Heart left ventricle (tissue), 13 donors: ENCODE data around the gene TNFRSF4.

ENCODE experiments used
- POLR2A ChIP-seq, 2 donors: fragments of 450-650 bp; IDR thresholded peaks; one replicate each; pipeline ENCODE4 v1.6.1; 2017; ENCODE audit warnings: antibody characterized with exemption in 2 of 2, mild to moderate bottlenecking in 2 of 2, moderate library complexity in 2 of 2
- TF ChIP-seq, protein P1 (sequence below), 12 donors: fragments of 200-600 bp; sonication (generic) in 4 of 12; IDR thresholded peaks; one replicate each; pipeline versions ENCODE4 v1.5.0 to v1.8.0; 2018 to 2022; ENCODE audit warnings: antibody characterized with exemption in 12 of 12, mild to moderate bottlenecking in 5 of 12
- donor health status: ischemic (EF 13 %, LVEDD 7.1; RV severe dilation, severe dysfunction).
- donor health status: DM: no; HTN: yes; CAD: no.
- donor health status: DM: no; HTN: no; CAD: no.
- donor health status: ischemic (EF 25% LVEDD 6.9; RV normal size, moderate dysfunction).
- donor health status: ischemic (EF 25% LVEDD 5.7; RV mildly dilated, moderate dysfunction).
- donor health status: ischemic (EF 35%, LVEDD 5.7; RV mildly dilated, moderate dysfunction).
- donor health status: nonischemic (EF 11% LVEDD 7.7; RV severe dilation, severe dysfunction).
- donor health status: DM: yes; HTN: yes; CAD: no.
- donor health status: PGD.
- donor health status: ischemic (EF 29% LVEDD 5.4; RV normal size, mild dysfunction).
- donor health status: nonischemic (EF 23%, LVEDD 6.1; RV moderate dilation, normal function).

DNA sequence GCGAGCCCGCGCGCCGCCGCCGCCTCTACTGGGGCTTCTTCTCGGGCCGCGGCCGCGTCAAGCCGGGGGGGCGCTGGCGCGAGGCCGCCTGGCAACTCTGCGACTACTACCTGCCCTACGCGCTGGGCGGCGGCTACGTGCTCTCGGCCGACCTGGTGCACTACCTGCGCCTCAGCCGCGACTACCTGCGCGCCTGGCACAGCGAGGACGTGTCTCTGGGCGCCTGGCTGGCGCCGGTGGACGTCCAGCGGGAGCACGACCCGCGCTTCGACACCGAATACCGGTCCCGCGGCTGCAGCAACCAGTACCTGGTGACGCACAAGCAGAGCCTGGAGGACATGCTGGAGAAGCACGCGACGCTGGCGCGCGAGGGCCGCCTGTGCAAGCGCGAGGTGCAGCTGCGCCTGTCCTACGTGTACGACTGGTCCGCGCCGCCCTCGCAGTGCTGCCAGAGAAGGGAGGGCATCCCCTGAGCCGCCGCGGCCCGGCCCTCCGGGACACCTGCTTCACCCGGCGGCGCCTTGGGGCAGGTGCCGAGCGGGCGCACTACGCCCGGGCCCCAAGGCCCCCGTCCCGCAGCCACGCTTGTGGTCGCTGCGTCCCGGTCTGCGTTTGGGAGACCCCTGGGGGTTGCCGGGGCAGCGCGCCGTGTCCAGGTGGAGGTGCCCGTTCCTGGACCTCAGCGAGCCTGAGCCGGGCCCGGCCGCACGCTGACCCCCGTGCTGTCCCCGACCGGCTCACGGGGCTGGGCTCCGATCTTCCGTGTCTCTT is 19.0 kb upstream of the TNFRSF4 start:
- TF ChIP-seq, protein P1, sequence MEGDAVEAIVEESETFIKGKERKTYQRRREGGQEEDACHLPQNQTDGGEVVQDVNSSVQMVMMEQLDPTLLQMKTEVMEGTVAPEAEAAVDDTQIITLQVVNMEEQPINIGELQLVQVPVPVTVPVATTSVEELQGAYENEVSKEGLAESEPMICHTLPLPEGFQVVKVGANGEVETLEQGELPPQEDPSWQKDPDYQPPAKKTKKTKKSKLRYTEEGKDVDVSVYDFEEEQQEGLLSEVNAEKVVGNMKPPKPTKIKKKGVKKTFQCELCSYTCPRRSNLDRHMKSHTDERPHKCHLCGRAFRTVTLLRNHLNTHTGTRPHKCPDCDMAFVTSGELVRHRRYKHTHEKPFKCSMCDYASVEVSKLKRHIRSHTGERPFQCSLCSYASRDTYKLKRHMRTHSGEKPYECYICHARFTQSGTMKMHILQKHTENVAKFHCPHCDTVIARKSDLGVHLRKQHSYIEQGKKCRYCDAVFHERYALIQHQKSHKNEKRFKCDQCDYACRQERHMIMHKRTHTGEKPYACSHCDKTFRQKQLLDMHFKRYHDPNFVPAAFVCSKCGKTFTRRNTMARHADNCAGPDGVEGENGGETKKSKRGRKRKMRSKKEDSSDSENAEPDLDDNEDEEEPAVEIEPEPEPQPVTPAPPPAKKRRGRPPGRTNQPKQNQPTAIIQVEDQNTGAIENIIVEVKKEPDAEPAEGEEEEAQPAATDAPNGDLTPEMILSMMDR (IDR thresholded peaks at IDR 0.05) = no peak
- no peak for TF ChIP-seq POLR2A (IDR thresholded peaks at IDR 0.05)
